22Rv1 (cell line): Measurements from ENCODE around the gene CCDC34.

Experiments
- H3K27ac ChIP-seq: fragments of 450-650 bp; 2 replicates; pipeline ENCODE4 v1.5.1; 2017
- CTCF ChIP-seq: fragments of 450-650 bp; IDR thresholded peaks from 2 replicates; pipeline ENCODE4 v1.5.1; 2017; ENCODE audit warnings: mild to moderate bottlenecking
- ZFX ChIP-seq: fragments of 450-650 bp; IDR thresholded peaks from 2 replicates; pipeline ENCODE4 v1.6.1; 2017; ENCODE audit warnings: antibody characterized with exemption, borderline replicate concordance

CCDC34 gene

GRCh38 chr11:27358296-27358695 is 4.7 kb downstream of the CCDC34 start:
- TF ChIP-seq CTCF: no peak
- no peak for TF ChIP-seq ZFX
- no peak overlapping the region for H3K27ac ChIP-seq

- TF ChIP-seq ZFX (no peak), CTCF (no peak)
- no peak overlapping the region for H3K27ac ChIP-seq
These were observed 5.8 kb downstream of the CCDC34 start for GRCh38 chr11:27357250-27357649.

- TF ChIP-seq ZFX (no peak), CTCF (no peak)
- H3K27ac ChIP-seq: no peak overlapping the region
These were observed 6.3 kb downstream of the CCDC34 start for GRCh38 chr11:27356624-27357222.

- no peak overlapping the region for H3K27ac ChIP-seq
- TF ChIP-seq CTCF (no peak), ZFX (no peak)
These were observed 7.4 kb downstream of the CCDC34 start for GRCh38 chr11:27355575-27356104.

GRCh38 chr11:27354359-27354965 is 8.6 kb downstream of the CCDC34 start:
- no peak for TF ChIP-seq ZFX
- TF ChIP-seq CTCF: no peak
- no peak overlapping the region for H3K27ac ChIP-seq

- H3K27ac ChIP-seq: no peak overlapping the region
These were observed 9.2 kb downstream of the CCDC34 start for GRCh38 chr11:27353593-27354358.

More at GRCh38 chr11:27353593-27354358, 9.2 kb downstream of the CCDC34 start:
- TF ChIP-seq ZFX: no peak
- no peak for TF ChIP-seq CTCF
